ENCODE results near the gene HS1BP3.

The HS1BP3 gene

DNA sequence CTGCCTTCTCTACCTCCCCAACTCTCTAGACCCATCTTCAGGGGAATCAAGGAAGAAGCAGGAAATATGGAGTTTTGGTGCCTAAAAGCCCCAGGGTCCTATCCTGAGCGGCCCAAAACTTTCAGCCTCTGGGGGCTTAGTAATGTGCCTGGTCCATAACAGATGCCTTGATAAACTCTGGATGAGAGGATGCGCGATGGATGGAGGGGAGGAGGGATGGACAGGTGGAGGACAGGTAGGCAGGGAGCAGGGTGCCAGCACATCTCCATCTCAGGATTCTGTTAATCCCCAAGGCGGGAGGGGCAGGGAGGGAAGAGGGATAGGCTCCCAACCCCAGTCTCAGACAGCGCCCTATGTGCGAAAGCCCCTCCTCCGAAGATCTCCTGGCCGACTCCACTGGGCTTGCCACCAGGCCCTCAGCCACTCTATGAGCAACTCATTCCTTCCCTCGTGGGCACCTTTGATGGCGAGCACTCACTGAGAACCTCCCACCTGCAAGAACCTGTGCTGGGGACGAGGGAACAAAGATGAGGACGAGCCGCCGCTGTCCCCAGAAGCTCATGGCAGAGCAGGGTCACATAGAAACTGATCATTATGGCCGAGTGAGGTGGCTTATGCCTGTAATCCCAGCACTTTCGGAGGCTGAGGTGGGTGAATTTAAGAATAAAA is 23.1 kb downstream of the HS1BP3 start:
- DNase-seq: no peak

DNA sequence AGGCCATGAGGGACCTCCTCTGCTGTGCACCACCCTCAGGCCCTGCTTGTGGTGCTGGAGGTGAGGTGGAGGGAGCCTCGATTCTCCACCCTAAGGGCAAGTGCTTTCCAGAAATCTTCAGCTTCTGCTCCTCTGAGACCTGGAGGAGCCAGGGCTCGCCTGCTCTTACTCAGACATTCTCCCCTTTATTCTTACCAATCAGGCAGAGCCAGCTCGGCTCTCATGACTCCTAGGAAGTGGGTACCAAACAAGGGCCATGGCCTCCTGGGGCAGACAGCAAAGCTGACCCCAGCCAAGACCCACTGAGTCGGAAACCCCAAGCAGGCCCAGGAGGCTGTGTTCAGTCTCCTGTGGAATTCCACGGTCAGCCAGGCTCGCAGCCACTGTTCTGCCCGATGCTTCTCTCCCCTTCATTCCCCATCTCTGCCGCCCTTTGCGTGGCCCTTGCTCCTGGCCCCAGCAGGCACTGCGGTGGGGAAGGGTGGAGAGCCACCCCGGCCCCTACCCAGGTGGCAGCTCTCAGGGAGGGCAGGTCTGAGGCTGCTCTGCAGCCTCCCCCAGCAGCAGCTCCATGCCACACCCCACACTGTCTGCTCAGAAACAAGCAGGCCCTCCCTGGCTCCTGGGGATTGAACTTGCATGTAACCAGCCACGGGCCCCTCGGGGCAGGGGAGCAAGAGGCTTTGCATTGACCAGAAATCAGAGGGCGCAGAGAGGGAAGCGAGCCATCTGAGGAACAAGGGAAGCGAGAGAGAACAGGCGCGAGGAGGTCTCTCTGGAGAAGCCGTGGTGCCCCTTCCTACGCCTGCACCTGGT is 24.0 kb downstream of the HS1BP3 start:
- DNase-seq: no peak

DNA sequence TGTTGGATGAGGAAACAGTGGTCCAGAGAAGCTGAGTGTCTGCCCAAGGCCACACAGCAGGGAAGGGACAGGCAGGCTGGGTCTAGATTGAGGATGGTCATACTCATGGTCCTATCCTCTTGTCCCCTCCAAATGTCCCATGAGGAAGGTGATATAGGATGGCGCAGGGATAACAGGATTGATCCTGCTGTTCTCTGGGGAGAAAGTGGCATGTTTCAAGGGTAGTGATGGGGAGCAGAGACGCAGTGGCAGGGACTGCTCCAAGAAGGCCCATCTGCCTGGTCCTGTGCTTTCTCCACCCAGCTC is 24.6 kb downstream of the HS1BP3 start:
- no peak for DNase-seq

DNA sequence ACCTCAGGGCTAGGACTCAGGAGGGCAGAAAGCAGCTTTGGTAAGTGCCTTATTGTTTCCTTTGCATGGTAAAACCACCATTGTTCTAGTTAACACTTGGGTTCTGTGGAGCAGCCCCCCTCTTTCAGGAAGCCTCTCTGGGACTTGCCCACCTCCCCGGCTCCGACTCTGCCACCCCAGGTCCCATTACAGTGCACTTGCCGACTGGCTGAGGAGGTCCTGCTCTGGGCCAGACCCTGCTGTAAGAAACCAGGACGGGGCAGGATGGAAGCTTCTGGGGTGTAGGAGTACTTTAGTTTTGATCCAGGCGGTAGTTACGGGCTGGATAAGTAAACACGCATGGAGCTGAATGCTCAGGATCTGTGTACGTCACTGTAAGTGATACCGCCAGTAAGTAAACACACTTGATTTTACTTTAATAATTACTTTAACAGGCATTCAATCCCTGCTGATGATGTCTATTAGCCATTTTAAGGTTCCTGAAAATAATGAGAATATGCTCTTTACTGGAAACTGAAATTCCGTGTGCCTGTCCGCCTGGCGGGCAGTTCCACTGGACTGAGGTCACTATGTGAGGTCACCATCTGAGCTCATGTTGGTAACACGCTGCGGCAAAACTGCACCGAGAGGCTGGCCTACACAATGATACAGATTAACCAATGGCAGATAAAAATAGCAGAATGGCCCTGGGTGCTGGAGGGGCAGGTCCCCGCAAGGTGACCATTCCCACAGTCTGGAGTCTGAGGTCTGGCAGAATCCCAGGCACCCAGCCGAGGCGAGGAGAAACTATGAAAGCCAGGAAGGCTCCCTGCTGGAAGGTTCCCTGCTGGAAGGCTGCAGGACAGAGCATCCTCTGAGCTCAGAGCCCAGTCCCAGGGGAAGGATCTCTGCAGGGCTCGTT is 25.2 kb downstream of the HS1BP3 start:
- DNase-seq: no peak

DNA sequence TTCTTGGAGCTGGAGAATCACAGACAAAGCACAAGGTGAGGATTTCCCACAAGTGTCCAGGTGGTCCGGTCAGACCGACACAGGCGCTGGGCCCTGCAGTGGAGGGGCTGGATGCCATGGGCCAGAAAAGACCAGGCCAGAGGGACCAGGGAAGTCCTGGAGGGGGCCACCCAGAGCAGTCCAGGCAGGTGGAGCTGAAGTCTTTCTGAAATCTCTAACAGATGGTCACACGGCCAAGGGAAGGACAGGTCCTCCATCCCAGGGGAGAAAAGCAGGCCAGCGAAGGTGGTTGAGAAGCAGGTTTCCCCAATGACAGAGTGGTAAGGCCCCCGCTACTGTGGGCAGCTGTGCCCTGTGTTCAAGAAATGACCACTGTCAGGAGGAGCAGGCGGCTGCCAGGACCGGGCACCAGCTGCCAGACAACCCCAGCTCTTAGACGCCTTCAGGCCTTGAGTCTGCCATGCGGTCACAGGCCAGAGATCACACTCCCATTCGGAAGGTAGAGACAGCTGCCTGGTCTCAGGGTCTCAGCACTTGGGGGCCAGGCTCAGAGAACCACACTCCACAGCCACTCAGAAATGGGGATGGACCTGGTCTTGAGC is 25.9 kb downstream of the HS1BP3 start:
- no peak for DNase-seq

DNA sequence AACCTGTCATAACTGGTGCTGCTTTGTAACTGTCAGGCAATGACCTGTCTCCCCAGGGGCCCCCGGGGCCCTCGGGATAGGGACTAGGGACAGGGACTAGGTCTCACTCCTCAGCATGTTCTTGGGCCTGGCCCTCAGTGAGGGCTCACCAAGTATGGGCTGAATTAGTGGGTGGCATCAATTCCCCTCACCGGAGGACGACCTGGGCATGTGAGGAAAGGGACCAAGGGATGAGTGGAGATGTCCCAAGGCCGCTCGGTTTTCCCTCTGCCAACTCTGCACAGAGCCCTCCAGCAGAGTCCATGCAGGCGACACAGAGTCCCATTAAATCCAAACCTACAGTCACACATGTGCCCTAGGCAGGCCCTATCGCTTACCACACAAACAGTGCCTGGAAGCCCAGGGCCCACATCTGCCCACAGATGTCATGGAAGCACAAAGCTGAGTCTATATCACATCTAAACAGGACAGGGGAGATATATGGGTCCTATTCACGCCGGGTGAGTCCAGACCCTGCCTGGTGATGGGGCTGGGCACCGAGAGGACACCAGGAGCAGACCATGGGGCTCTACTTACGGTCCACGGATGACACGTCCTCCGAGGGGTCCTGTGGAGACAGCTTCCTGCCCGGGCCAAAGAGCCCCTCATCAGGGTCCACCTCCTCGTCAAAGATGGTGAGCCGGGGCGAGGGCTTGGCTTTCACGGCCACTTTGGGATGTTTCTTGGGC is 26.6 kb downstream of the HS1BP3 start:
- no peak for DNase-seq

DNA sequence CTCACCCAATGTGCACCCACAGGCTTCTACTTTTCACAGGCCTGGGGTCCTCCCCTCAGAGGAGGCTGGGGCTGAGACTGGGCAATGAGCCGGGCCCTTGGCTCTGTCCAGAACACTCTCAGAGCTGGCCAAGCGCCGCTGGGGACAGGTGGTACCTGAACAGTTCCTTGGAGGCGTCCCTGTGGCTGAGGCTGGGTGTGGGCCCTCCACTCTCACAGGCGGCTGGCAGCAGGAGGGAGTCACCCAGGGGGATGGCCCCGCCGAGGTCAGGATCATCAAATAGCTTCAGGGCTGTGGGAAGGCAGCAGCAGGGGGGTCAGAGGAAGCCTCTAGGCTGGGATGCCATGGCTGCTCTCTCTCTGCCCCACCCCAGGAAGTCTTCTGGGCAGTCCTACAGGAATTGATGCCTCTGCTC is 27.1 kb downstream of the HS1BP3 start:
- no peak for DNase-seq

DNA sequence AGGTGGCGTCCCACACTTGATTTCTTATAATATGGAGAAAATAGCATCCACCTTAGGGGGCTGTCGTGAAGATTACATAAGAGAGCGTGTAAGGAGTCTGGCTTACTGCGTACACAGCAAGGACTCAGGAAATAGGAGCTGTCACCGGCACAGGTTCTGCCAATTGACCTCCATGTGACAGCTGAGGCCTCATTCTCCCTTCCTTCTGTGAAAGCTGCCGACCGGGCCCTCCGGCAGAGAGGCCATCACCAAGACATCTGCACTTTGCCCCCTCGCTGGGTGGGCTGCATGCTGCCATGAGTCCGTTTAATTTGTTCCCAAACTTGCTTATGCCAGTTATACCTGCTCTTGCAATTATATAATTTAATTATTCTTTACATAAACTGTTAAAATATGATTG is 27.7 kb downstream of the HS1BP3 start:
- no peak for DNase-seq

DNA sequence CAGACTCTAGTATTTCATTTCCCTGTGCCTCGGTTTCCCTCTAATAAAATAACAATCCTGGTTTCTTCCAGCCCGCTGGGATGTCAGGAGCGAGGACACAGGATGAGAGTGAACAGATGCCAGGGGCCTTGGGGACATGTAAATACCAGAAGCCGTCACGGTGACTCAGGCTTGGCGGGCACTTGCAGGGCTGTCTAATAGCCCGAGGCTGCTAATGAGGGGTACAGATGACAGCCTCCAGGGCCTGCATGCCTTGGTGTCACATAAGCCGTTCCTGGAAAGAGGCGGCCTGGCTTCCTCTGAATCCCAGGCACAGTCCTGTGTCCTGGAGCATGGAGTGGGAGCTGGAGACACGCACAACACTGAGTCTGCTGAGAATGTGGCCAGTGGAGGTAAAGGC is 28.2 kb downstream of the HS1BP3 start:
- DNase-seq: no peak

DNA sequence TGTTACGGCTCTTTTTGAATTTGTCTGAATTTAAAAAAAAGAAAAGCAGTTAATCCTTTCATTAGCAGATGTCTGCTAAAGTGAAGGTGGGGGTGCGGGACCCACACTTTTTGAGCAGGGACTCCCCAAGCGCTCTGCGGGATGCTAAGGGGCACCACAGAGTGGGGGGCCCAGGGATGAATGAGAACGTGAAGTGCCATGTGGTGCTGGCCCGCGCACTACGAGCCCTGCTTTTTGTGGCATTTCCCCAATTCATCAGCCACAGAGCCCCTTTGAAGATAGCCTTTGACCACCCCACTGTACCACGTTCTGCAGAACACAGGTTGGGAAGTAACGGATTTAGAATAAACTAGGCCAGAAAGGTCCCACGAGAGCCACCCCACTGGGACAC is 28.6 kb downstream of the HS1BP3 start:
- no peak for DNase-seq

DNA sequence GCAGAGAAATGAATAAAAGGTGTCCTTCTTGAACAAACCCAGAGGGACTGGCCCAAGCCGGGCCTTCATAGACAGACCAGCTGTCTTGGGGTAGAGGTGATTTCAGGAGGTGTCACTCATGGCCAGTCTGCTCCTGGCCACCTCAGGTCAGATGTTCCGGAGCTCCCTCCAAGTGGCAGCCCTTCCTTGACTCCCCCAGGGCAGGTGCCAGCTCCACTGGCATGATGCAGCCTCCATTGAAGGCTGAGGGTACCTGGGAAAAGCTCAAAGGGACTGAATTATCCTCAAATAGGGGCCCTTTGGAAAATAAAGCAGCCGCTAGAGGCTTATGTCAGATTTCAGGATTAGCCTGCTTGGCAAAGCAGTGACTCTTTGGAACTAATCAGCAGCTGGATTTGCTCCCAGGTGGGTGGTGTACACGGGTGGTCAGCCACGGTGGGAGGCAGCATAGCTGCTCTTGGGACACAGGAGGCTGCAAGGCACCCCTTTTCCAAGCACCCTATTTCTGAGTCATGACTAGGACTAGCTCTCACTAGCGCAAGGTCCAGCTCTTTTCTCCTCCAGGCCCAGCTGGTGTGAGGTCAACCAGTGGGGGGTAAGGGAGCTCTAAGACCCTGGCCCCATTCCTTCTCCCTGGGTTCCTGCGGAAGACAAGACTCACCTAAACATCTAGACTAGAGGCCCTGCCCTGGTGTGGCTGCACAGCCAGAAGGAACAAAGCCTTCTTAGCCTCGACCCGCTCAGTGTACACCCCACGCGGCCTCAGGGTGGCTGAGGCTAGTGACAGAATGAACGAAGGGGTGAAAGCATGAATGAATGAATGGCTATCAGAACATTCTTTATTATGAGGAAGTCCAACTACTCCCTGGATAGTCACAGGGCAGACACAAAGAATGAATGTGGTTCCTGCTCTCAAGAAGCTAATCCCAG is 29.3 kb downstream of the HS1BP3 start:
- no peak for DNase-seq

DNA sequence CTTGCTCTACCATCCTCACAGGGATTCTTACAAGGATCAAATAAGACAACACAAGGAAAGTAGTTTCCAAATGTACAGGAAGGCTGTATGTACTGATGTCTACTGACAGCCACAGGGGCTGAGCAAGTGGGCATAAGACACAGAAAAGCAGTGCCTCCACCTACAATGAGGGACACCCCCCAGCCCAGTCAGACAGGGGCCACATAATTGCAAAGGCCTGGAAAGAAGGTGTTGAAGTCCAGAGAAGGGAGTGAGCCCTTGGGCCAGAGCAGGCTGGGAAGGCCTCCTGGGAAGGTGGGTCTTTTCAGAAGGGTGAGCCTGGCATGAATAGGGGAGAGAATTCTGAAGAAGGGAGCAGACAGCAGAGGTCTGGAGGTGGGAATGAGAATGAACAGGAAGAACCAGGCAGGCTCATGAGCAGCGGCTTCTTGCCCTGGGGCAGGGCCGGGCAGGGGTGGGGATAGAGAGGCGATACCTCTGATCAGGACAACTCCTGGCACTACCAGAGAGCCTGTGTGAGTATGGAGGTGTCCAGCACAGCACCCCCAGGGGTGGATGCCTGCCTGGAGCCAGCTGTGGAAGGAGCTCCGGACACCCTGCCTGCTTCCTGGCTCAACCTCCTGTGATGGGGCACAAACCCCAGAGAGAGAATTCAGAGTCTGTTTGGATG is 30.1 kb downstream of the HS1BP3 start:
- DNase-seq: no peak

DNA sequence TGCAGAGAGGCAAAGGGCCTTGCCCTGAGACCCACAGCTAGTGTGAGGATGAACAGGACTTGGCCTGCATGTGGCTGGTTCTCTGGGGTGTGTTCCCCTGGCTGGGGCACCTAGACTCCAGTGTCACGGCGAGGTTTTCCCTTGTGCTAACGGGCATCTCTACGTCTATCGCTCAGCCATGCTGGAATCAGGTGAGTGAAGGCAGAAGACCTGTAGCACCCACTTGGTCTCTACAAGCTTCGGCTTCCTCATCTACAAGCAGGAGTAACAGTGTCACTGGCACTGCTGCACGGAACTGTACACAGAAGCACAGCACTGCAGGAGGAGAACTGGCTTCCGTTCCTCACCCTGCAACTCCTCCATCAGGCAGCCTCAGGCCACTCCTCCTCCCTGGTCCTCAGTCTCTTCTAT is 30.6 kb downstream of the HS1BP3 start:
- DNase-seq: no peak

DNA sequence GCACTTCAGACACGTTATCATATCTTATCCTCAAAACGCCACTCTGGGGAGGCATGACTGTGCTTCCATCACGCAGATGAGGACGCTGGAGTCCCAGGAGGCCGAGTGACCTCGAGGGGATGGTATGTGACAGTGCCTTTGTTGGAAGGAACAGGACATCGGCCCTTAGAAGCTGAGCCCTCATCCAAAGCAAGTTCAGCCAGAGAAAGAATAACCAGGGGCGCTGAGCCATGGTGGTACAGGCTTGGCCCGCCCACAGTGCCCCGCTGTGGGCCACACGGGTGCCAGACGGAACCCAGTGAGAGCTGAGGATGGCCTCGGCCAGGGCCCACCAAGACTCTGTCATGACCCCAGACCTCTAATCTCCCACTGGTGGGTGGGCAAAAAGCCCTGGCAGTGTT is 31.3 kb downstream of the HS1BP3 start:
- no peak for DNase-seq

DNA sequence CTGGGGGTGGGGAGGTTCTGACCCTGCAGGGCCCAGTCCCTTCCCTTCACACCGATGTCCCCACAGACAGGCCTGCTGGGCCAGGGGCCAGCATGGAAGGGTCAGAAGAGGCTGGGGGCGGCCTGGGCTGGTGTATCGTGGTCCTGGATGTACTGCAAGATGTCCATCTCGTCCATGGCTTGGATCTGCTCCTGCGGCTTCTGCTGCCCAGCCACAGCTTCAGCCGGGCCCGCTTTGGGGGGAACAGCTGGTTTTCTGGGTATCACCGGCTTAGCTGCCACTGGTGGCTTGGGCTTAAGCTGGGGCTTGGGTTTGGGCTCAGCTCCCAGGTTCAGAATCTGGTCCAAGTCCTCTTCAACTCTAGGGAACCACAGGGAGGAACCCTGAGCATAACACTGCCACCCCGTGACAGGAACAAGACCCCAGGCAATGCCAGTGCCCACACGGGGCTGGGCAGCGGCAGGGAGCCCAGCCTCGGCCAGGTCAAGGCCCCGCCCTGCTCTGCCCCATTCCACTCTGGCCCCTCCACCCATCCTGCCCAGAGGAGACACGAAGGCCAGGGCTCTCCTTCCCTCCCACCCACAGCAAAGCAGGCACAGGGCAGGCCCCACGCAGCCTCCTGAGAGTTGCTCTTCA is 31.9 kb downstream of the HS1BP3 start:
- DNase-seq: no peak

DNA sequence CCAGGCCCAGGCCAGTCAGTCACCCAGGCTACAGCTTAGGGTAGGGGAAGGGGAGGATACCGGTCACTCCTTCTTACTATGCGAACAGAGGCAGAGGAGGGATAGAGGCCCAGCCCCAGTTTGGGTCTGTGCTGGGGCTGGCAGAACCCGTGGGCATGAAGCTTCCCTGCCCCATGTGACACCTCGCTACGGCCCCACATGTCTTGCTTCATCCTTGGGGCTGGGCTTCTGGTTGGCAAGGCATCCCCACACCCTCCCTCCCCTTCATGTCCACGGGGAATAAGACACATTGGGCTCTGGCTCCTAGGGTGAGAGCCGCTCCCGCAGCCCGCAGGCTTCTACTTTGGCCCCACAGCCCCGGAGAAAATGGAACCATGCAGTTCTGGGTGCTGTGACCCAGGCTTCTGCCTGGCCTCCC is 32.4 kb downstream of the HS1BP3 start:
- no peak for DNase-seq

DNA sequence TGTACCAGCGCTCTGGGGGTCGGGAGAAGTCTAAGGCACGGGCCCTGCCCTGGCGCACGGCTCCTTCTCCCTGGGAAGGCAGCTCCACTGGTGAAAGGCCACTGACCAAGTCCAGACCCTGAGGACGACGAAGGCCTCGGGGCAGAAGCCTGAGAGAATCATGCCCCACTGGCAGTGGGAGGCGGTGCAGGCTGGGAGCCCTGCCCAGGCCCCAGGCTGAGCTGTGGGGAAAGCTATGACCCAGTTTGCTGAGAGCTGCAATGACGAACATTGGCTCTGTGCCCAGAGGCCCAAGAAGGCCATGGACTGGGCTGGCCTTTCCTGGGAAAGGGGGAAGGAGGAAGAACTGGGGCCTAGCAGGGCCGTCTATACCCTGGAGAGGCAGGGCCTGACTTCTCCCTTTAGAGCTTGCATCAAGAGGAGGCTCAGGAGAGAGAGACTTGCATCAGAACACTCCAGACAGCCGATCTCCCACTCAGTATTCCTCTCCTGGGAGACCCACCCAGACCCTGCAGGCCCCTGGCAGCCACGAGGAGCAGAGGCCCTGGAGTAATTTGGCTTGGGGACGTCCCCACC is 32.9 kb downstream of the HS1BP3 start:
- peak; percentile 52 to 56 for DNase-seq

DNA sequence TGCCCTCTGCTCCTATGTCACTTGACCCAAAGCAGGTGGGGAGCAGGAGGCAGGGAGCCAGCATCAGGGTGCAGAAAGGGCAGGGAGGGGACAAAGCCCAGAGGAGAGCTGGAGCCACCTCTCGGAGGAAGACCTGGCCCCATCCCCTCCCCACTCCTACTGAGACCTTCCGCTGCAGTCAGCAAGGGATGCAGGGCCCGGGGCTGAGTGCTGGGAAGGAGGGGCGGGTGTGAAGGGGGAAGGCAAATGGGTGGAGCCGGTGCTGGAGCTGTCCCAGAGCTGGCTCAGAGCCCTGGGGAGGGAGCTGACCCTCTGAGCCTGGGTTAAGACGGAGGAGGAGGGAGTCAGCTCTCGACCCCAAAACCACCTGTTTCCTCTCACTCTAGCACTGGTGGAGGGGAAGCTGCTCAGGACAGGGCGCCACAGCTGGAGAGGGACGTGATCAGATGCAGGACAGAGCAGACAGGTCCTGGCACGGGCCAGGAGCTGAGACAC is 33.8 kb downstream of the HS1BP3 start:
- no peak for DNase-seq

DNA sequence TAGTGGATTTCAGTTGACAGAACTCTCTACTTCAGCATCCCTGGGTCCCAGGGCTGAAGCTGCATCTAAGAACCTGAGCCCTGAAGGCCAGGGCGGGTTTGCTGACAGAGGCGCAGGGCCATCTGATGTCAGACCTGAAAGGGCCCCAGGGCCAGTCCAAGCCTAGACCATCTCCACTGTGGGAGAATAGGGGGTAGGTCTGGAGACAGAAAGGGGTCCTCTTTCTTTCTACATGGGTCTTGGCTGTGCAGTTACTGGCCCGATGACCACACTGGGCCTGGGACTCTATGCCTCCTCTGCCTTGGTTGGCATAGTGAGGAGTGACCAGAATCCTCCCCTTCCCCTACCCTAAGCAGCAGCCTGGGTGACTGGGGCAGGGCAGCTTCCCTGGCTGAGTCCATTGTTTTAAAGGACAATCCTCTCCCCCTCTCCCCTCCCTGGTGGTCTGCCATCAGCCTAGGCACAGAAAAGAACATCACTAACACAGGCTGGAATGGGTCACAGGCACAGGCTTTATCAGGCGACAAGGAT is 34.5 kb downstream of the HS1BP3 start:
- no peak for DNase-seq
